AG04450 (cell line): ENCODE measurements around the gene ERP44. TPM values are rescaled to one million over a fixed set of nuclear protein-coding genes. Genes with fewer than 3 reads are reported as not detected.

Experiments
- CTCF ChIA-PET: fragments of 300-600, 350-600 bp; formaldehyde crosslinking; extraction: SDS; loops from one replicate; lab custom pipeline; 2022; ENCODE audit warnings: antibody characterized with exemption, inconsistent platforms; lab: Charles Lee
- POLR2A ChIA-PET: fragments of 350-600 bp; formaldehyde crosslinking; extraction: SDS; loops from one replicate; lab custom pipeline; 2021; ENCODE audit warnings: antibody characterized with exemption, inconsistent platforms; lab: Yijun Ruan, JAX
- DNase-seq: peaks from one replicate; pipeline ENCODE4 v3.0.0-alpha.2; 2011; ENCODE audit warnings: low read depth, low spot score
- H3K27ac ChIP-seq: one replicate; pipeline ENCODE4 v1.5.1; 2012; ENCODE audit warnings: low read depth, low read length, control low read depth
- H3K27me3 ChIP-seq: one replicate; pipeline ENCODE4 v1.6.0; 2012; ENCODE audit warnings: low read length; ENCODE audit not compliant: control insufficient read depth, insufficient read depth
- H3K4me3 ChIP-seq: 2 replicates; pipeline ENCODE4 v1.5.1; 2011; ENCODE audit warnings: mild to moderate bottlenecking, low read depth, low read length, control low read depth
- H3K9me3 ChIP-seq: 2 replicates; pipeline ENCODE4 v1.5.1; 2012; ENCODE audit warnings: low read length; ENCODE audit not compliant: control insufficient read depth, insufficient read depth
- CTCF ChIP-seq: IDR thresholded peaks from 2 replicates; pipeline ENCODE4 v1.5.1; 2011; ENCODE audit warnings: low read depth, low read length, control low read depth, inconsistent platforms
- polyA plus RNA-seq: library from polyadenylated mRNA; depleted of rRNA; stranded (reverse); fragments of >200 nt; gene quantifications from 2 replicates; pipeline ENCODE4 v1.2.3, GENCODE V29; 2011

Gene ERP44
- polyA plus RNA-seq, 1 experiment: 28.0 TPM

GRCh38 chr9:100056561-100056960, 42.2 kb downstream of the ERP44 start:
- ChIA-PET CTCF (interaction anchor here (1.1 kb wide), 1 partner anchor 28 kb away, joined by 3 read pairs; no protein-coding TSS in a partner anchor), POLR2A (no interaction called here)
- TF ChIP-seq CTCF: no peak
- no peak for DNase-seq
- H3K4me3 ChIP-seq: no peak overlapping the region
- no peak overlapping the region for H3K27ac ChIP-seq
- no peaks in the 10 kb centered on the region for H3K9me3 ChIP-seq
- no peaks in the 10 kb centered on the region for H3K27me3 ChIP-seq

- ChIA-PET POLR2A (no interaction called here), CTCF (no interaction called here)
- Histone ChIP-seq H3K27me3 (no peaks in the 10 kb centered on the region), H3K27ac (no peak overlapping the region), H3K9me3 (no peaks in the 10 kb centered on the region), H3K4me3 (no peak overlapping the region)
- no peak for DNase-seq
- TF ChIP-seq CTCF: no peak
These were observed 46.4 kb downstream of the ERP44 start for GRCh38 chr9:100052375-100052774.

GRCh38 chr9:100049551-100049950, 49.2 kb downstream of the ERP44 start:
- POLR2A ChIA-PET: no interaction called here
- DNase-seq: no peak
- CTCF ChIA-PET: interaction anchor here (0.7 kb wide), 1 partner anchor 35 kb away, joined by 3 read pairs; no protein-coding TSS in a partner anchor

GRCh38 chr9:100038472-100038871, 60.3 kb downstream of the ERP44 start:
- CTCF ChIA-PET: interaction anchor here (1.3 kb wide), 1 partner anchor 11 kb away, joined by 4 read pairs; no protein-coding TSS in a partner anchor
- Histone ChIP-seq H3K27me3 (no peaks in the 10 kb centered on the region), H3K27ac (no peak overlapping the region), H3K4me3 (no peak overlapping the region), H3K9me3 (no peaks in the 10 kb centered on the region)
- POLR2A ChIA-PET: no interaction called here
- TF ChIP-seq CTCF: no peak
- DNase-seq: no peak

More at GRCh38 chr9:100049551-100049950, 49.2 kb downstream of the ERP44 start:
- Histone ChIP-seq H3K27ac (no peak overlapping the region), H3K4me3 (no peak overlapping the region), H3K9me3 (no peaks in the 10 kb centered on the region), H3K27me3 (no peaks in the 10 kb centered on the region)
- TF ChIP-seq CTCF: no peak

- Histone ChIP-seq H3K27me3 (no peaks in the 10 kb centered on the region), H3K27ac (no peak overlapping the region), H3K9me3 (no peaks in the 10 kb centered on the region), H3K4me3 (no peak overlapping the region)
- ChIA-PET POLR2A (no interaction called here), CTCF (no interaction called here)
- no peak for TF ChIP-seq CTCF
- DNase-seq: no peak
These were observed 64.8 kb downstream of the ERP44 start for GRCh38 chr9:100033877-100034551.
